Fibroblast of mammary gland (primary cell): ENCODE measurements around the gene NOTCH1.

ENCODE experiments used
- DNase-seq: peaks from one replicate; pipeline ENCODE4 v3.0.0-alpha.2; 2010; ENCODE audit warnings: low read depth
- H3K4me3 ChIP-seq: 2 replicates; pipeline ENCODE4 v1.5.1; 2011; ENCODE audit warnings: low read depth, mild to moderate bottlenecking, low read length, moderate library complexity; ENCODE audit not compliant: control insufficient read depth
- TF ChIP-seq, protein P1 (sequence below): conservative IDR thresholded peaks from 2 replicates; pipeline ENCODE4 v1.5.1; 2011; ENCODE audit warnings: low read depth, low read length, inconsistent platforms; ENCODE audit not compliant: control insufficient read depth, insufficient read depth

The NOTCH1 gene

DNA sequence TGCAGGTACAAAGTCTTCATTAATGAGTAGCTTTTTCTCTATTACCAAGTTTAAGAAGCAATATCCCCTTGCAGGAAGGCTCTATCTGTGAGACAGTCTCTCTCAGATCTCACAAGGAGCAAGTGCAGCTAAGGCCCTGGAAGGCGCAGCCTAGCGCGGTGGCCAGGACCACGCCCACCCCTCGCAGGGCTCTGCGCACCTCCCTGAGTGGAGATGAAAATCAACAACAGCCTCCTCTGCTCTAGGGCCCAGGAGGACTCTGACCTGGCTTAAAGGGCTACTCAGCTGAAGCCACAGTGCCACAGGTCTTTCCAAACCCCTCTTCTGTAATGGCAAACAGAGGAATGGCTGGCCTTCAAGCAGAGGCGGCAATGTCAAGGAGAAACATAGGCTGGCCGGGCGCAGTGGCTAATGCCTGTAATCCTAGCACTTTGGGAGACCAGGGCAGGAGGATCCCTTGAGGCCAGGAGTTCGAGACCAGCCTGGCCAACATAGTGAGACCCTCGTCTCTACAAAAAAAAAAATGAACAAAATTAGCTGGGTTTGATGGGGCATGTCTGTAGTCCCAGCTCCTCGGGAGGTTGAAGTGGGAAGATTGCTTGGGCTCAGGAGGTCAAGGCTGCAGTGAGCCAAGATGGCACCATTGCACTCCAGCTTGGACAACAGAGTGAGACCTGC, 74.9 kb downstream of the NOTCH1 start:
- TF ChIP-seq, protein P1, sequence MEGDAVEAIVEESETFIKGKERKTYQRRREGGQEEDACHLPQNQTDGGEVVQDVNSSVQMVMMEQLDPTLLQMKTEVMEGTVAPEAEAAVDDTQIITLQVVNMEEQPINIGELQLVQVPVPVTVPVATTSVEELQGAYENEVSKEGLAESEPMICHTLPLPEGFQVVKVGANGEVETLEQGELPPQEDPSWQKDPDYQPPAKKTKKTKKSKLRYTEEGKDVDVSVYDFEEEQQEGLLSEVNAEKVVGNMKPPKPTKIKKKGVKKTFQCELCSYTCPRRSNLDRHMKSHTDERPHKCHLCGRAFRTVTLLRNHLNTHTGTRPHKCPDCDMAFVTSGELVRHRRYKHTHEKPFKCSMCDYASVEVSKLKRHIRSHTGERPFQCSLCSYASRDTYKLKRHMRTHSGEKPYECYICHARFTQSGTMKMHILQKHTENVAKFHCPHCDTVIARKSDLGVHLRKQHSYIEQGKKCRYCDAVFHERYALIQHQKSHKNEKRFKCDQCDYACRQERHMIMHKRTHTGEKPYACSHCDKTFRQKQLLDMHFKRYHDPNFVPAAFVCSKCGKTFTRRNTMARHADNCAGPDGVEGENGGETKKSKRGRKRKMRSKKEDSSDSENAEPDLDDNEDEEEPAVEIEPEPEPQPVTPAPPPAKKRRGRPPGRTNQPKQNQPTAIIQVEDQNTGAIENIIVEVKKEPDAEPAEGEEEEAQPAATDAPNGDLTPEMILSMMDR, result no peak
- no peak overlapping the region for H3K4me3 ChIP-seq

DNA sequence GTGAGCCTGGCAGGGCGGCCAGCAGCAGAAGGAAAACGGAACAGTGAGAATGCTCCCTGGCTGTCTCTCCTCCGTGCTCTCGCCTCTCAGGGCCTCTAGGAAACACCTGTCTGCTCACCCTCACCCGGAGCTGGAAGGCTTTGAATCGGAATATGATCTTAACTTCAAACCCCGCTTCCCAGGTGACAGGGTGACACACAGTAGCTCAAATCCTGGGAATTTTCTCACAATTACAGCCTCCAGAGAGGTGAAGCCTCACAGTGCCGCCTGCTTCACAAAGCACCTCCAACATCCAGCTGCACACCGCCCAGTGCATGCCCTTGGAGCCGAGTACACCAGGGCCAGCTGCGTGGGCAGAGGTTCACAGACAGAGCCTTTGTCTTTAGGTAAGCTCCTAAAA, 75.5 kb downstream of the NOTCH1 start:
- H3K4me3 ChIP-seq, result no peak overlapping the region
- no peak for DNase-seq
- TF ChIP-seq, protein P1, result no peak

More for the DNA sequence above, 74.9 kb downstream of the NOTCH1 start:
- no peak for DNase-seq

DNA sequence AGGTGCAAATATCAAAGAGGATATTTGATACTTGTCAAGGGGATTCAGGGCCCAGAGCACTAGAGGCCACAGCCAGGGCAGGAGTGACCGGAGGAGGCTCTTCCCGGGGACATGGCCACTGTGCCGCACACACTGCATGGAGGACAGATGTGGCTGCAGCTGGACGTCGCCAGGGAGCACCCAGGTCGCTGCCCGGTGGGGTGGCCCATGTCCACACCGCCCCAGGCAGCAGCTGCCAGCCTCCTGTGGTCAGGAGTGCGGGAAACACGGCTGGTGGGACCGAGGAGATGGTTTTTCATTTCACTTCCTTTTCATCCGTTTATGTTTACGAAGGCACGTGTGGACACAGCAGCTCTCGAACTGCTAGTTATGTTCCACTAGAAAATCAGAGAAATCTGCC, 78.1 kb downstream of the NOTCH1 start:
- TF ChIP-seq, protein P1, result no peak
- H3K4me3 ChIP-seq, result no peak overlapping the region
- DNase-seq, result no peak

DNA sequence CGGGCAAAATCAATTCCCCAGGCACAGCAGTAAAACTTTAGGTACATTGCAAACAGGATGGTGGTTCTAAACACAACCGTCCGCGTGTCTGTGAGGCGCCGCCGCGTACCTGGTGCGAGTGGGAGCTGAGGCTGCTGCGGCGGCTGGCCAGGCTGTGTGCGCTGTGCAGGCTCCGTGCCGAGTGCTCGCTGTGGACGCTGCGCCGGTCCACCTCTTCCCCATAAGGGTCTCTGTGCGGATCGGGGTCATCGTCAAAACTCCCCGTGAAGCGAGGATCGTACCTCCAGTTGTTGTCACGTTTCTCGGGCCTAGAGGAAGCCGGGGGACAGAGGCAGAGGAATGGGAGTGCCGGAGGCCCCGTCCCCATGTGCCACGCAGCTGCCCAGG, 79.7 kb downstream of the NOTCH1 start:
- no peak overlapping the region for H3K4me3 ChIP-seq
- TF ChIP-seq, protein P1, result no peak
- DNase-seq, result no peak

DNA sequence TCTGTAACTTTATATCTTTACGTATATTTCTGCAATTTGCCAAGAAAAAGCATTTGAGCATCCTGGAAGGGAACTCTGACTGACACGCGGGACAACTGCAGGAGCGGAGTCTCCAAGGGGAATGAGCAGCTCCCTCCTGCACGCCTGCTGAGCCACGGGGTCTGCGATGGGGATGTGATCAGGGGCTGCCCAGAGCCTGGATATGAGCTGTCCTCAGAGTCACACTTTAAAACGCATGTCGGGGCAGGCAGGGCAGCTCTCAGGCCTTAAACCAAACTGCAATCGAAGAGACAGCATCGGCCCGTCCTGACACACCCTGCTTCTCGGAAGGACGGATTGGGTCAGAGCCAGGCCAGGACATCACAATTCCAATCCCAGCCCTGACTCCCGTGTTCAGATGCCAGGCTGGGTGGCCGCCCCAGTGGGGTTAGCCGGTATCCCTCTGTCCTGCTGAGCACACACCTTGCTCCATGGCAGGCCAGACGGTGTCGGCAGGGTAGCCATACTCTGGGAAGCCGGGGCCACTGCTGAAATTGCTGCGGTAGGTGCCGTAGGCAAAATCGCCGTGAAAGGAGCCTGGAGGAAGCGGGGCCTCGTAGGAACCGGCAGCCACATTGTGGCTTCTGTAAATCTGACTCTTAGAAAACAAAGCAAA, 80.2 kb downstream of the NOTCH1 start:
- DNase-seq, result no peak
- TF ChIP-seq, protein P1, result no peak
- no peak overlapping the region for H3K4me3 ChIP-seq

DNA sequence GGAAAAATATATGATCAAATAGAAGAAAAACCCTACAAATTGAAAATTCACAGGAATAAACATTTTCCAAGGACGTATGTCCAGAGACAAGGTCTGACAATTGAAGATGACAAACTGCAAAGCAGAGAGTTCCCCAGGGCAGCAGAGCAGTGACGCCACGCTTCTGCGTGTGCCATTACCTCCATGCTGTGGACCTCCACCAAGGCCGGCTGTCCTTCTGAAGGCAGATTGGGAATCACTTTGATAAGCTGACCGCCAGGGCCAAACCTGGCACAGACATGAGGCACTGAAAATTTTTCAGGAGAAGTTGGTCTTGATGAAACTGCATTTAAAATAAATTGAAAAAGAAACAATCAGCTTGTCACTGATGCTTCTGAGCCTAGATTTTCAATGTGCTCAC, 81.6 kb downstream of the NOTCH1 start:
- DNase-seq, result no peak
- TF ChIP-seq, protein P1, result no peak
- no peak overlapping the region for H3K4me3 ChIP-seq
